Measurements from ENCODE around the gene MAML3. TPM values are rescaled to one million over a fixed set of nuclear protein-coding genes. Genes with fewer than 3 reads are reported as not detected.
A peak's percentile ranks its signal among the peaks of the same experiment; 100 is the strongest.
"Not testable (repeated sequence)": the region's sequence is repeated elsewhere in the genome, so short reads cannot be mapped to it uniquely, and the experiment has no call there.

The MAML3 gene
- total RNA-seq, 1 experiment from 2014 or later = not detected

- in situ Hi-C loops (cut with HindIII; ENCODE audit: low sequenced_read_pairs) = no loop called here
- DNase-seq (ENCODE audit: low spot score) = no peak
Observed at GRCh38 chr4:139958739-139959098, 195.3 kb downstream of the MAML3 start.

GRCh38 chr4:139957986-139958738, 195.8 kb downstream of the MAML3 start:
- no peak for DNase-seq (ENCODE audit: low spot score)
- in situ Hi-C loops (cut with HindIII; ENCODE audit: low sequenced_read_pairs) = no loop called here

GRCh38 chr4:139957065-139957464, 196.9 kb downstream of the MAML3 start:
- in situ Hi-C loops (cut with HindIII; ENCODE audit: low sequenced_read_pairs) = no loop called here
- DNase-seq (ENCODE audit: low spot score) = no peak

- peak; percentile 50 for DNase-seq (ENCODE audit: low spot score)
- in situ Hi-C loops (cut with HindIII; ENCODE audit: low sequenced_read_pairs) = no loop called here
Observed at GRCh38 chr4:139956507-139957017, 197.4 kb downstream of the MAML3 start.

GRCh38 chr4:139955600-139955999, 198.4 kb downstream of the MAML3 start:
- in situ Hi-C loops (cut with HindIII; ENCODE audit: low sequenced_read_pairs) = no loop called here
- DNase-seq (ENCODE audit: low spot score) = no peak

- in situ Hi-C loops (cut with HindIII; ENCODE audit: low sequenced_read_pairs) = no loop called here
Observed at GRCh38 chr4:139954512-139954911, 199.5 kb downstream of the MAML3 start.

GRCh38 chr4:139951021-139951420, 203.0 kb downstream of the MAML3 start:
- DNase-seq (ENCODE audit: low spot score) = no peak
- in situ Hi-C loops (cut with HindIII; ENCODE audit: low sequenced_read_pairs) = no loop called here

More at GRCh38 chr4:139954512-139954911, 199.5 kb downstream of the MAML3 start:
- DNase-seq (ENCODE audit: low spot score) = no peak

GRCh38 chr4:139950568-139950967, 203.4 kb downstream of the MAML3 start:
- no peak for DNase-seq (ENCODE audit: low spot score)
- in situ Hi-C loops (cut with HindIII; ENCODE audit: low sequenced_read_pairs) = no loop called here

- in situ Hi-C loops (cut with HindIII; ENCODE audit: low sequenced_read_pairs); DNase-seq (ENCODE audit: low spot score): not testable (repeated sequence)
Observed at GRCh38 chr4:139944916-139945315, 209.1 kb downstream of the MAML3 start.

GRCh38 chr4:139943277-139943676, 210.7 kb downstream of the MAML3 start:
- DNase-seq (ENCODE audit: low spot score) = no peak
- in situ Hi-C loops (cut with HindIII; ENCODE audit: low sequenced_read_pairs) = no loop called here

- DNase-seq (ENCODE audit: low spot score) = no peak
- in situ Hi-C loops (cut with HindIII; ENCODE audit: low sequenced_read_pairs) = no loop called here
Observed at GRCh38 chr4:139942241-139942640, 211.7 kb downstream of the MAML3 start.

- DNase-seq (ENCODE audit: low spot score) = no peak
- in situ Hi-C loops (cut with HindIII; ENCODE audit: low sequenced_read_pairs) = no loop called here
Observed at GRCh38 chr4:139940600-139940999, 213.4 kb downstream of the MAML3 start.

- in situ Hi-C loops (cut with HindIII; ENCODE audit: low sequenced_read_pairs) = no loop called here
- no peak for DNase-seq (ENCODE audit: low spot score)
Observed at GRCh38 chr4:139938414-139938813, 215.6 kb downstream of the MAML3 start.

- in situ Hi-C loops (cut with HindIII; ENCODE audit: low sequenced_read_pairs) = no loop called here
- DNase-seq (ENCODE audit: low spot score) = no peak
Observed at GRCh38 chr4:139935911-139936310, 218.1 kb downstream of the MAML3 start.

GRCh38 chr4:139934708-139935195, 219.2 kb downstream of the MAML3 start:
- in situ Hi-C loops (cut with HindIII; ENCODE audit: low sequenced_read_pairs) = no loop called here

GRCh38 chr4:139934057-139934707, 219.8 kb downstream of the MAML3 start:
- in situ Hi-C loops (cut with HindIII; ENCODE audit: low sequenced_read_pairs) = no loop called here

More at GRCh38 chr4:139934708-139935195, 219.2 kb downstream of the MAML3 start:
- no peak for DNase-seq (ENCODE audit: low spot score)

GRCh38 chr4:139933541-139933940, 220.4 kb downstream of the MAML3 start:
- in situ Hi-C loops (cut with HindIII; ENCODE audit: low sequenced_read_pairs) = no loop called here
- DNase-seq (ENCODE audit: low spot score) = no peak

More at GRCh38 chr4:139934057-139934707, 219.8 kb downstream of the MAML3 start:
- no peak for DNase-seq (ENCODE audit: low spot score)

- in situ Hi-C loops (cut with HindIII; ENCODE audit: low sequenced_read_pairs) = no loop called here
- no peak for DNase-seq (ENCODE audit: low spot score)
Observed at GRCh38 chr4:139933104-139933503, 220.9 kb downstream of the MAML3 start.

GRCh38 chr4:139924782-139925181, 229.2 kb downstream of the MAML3 start:
- in situ Hi-C loops (cut with HindIII; ENCODE audit: low sequenced_read_pairs) = no loop called here
- no peak for DNase-seq (ENCODE audit: low spot score)

- peak; percentile 90 for DNase-seq (ENCODE audit: low spot score)
- in situ Hi-C loops (cut with HindIII; ENCODE audit: low sequenced_read_pairs) = no loop called here
Observed at GRCh38 chr4:139922406-139923024, 231.5 kb downstream of the MAML3 start.

Data from G401 (cell line).